NT2/D1 (cell line): ENCODE results near the gene GABRR2.

Experiments
- SUZ12 ChIP-seq: IDR thresholded peaks from 2 replicates; pipeline ENCODE4 v1.6.1; 2011; ENCODE audit not compliant: insufficient read length, insufficient read depth; ENCODE audit errors: extremely low read depth
- YY1 ChIP-seq: IDR thresholded peaks from 2 replicates; pipeline ENCODE4 v1.6.1; 2011; ENCODE audit not compliant: insufficient read length, insufficient read depth
- ZNF274 ChIP-seq: IDR thresholded peaks from 2 replicates; pipeline ENCODE4 v1.6.1; 2011; ENCODE audit warnings: mild to moderate bottlenecking, low read depth, low read length

DNA sequence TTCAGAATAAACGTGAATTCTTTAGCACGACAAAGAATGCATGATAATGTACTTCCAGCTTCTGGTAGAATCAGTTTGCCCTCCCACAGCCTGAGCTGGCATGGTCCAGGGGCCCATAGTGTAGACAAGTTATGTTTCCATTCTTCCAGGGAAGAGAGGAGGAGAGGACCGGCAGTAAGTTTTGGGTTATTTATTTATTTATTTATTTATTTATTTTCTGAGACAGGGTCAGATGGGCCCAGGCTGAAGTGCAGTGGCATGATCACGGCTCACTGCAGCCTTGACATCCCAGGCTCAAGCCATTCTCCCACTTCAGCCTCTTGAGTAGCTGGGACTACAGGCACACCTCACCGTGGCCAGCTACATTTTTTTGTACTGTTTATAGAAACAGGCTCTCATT lies 102.6 kb downstream of the GABRR2 start:
- no peak for TF ChIP-seq ZNF274
- no peak for TF ChIP-seq YY1
- no peak for TF ChIP-seq SUZ12
